Stimulated activated CD8-positive, alpha-beta memory T cell treated with anti-CD3 and anti-CD28 coated beads, Interleukin-15, amount 100 ng/mL, for 48 hours (primary cell): ENCODE data around the gene KICS2.

ENCODE experiments used
- DNase-seq, 2 donors: peaks; one replicate each; pipeline ENCODE4 v3.0.0-alpha.2; 2020; ENCODE audit warnings: low read depth in 2 of 2

The KICS2 gene

DNA sequence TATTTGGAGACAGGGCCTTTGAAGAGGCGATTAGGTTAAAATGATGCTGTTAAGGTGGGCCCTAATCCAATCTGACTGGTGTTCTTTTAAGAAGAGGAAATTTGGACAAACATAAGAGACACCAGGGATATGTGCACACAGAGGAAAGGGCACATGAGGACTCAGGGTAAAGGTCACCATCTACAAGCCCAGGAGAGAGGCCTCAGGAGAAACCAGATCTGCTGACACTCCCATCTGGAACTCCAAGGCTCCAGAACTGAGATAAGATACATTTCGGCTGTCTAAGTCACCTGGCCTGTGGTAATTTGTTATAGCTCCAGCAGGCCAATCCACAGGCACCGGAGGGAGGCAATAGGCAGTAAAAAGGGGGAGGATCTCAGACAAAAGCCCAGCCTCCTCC is 48.6 kb downstream of the KICS2 start:
- no peak for DNase-seq
